CD8-positive, alpha-beta memory T cell (primary cell): ENCODE data around the gene LRRFIP2. TPM values are rescaled to one million over a fixed set of nuclear protein-coding genes. Genes with fewer than 3 reads are reported as not detected.

Source experiments
- CTCF ChIA-PET: fragments of 350-600 bp; sonication (Branson Sonifier 250); formaldehyde crosslinking; loops from one replicate; lab custom pipeline; 2021; ENCODE audit warnings: antibody characterized with exemption; lab: Charles Lee
- POLR2A ChIA-PET: fragments of 350-600 bp; sonication (Branson Sonifier 250); formaldehyde crosslinking; loops from one replicate; lab custom pipeline; 2021; ENCODE audit warnings: antibody characterized with exemption; lab: Charles Lee
- DNase-seq, 5 donors: peaks; one replicate each; pipeline versions ENCODE4 v3.0.0 to v3.0.0-alpha.2; 2020 to 2022; ENCODE audit warnings: mixed read lengths in 1 of 5
- H3K27ac ChIP-seq: one replicate; pipeline ENCODE4 v1.7.0; 2013; ENCODE audit warnings: low read depth, mild to moderate bottlenecking, low read length, moderate library complexity
- H3K27me3 ChIP-seq: 2 replicates; pipeline ENCODE4 v1.7.0; 2013; ENCODE audit warnings: low read length, mild to moderate bottlenecking; ENCODE audit not compliant: insufficient read depth, poor library complexity, severe bottlenecking
- H3K36me3 ChIP-seq: 2 replicates; pipeline ENCODE4 v1.7.0; 2013; ENCODE audit warnings: mild to moderate bottlenecking, low read length, moderate library complexity; ENCODE audit not compliant: insufficient read depth
- H3K4me1 ChIP-seq: 2 replicates; pipeline ENCODE4 v1.7.0; 2013; ENCODE audit warnings: mild to moderate bottlenecking, low read length, moderate library complexity; ENCODE audit not compliant: insufficient read depth
- H3K4me3 ChIP-seq: 2 replicates; pipeline ENCODE4 v1.7.0; 2013; ENCODE audit warnings: mild to moderate bottlenecking, low read length
- H3K9me3 ChIP-seq: 2 replicates; pipeline ENCODE4 v1.7.0; 2013; ENCODE audit warnings: mild to moderate bottlenecking, low read length
- H3K27ac Mint-ChIP-seq, 8 donors: one replicate each; pipeline ENCODE4 v1.8.0; 2020 to 2021; ENCODE audit warnings: mixed read lengths in 8 of 8, mild to moderate bottlenecking in 6 of 8, inconsistent platforms in 3 of 8, moderate library complexity in 3 of 8
- H3K27me3 Mint-ChIP-seq, 2 donors: one replicate each; pipeline ENCODE4 v1.8.0; 2020 to 2021; ENCODE audit warnings: mixed read lengths in 2 of 2, mild to moderate bottlenecking in 1 of 2, moderate library complexity in 1 of 2
- H3K36me3 Mint-ChIP-seq, 3 donors: one replicate each; pipeline ENCODE4 v1.8.0; 2020 to 2021; ENCODE audit warnings: mixed read lengths in 3 of 3, inconsistent platforms in 1 of 3, mild to moderate bottlenecking in 1 of 3
- H3K4me1 Mint-ChIP-seq, 3 donors: one replicate each; pipeline ENCODE4 v1.8.0; 2020 to 2021; ENCODE audit warnings: mixed read lengths in 3 of 3, inconsistent platforms in 1 of 3, mild to moderate bottlenecking in 1 of 3
- H3K4me3 Mint-ChIP-seq, 7 donors: one replicate each; pipeline ENCODE4 v1.8.0; 2020 to 2021; ENCODE audit warnings: mixed read lengths in 7 of 7, mild to moderate bottlenecking in 6 of 7, moderate library complexity in 4 of 7, inconsistent platforms in 2 of 7
- H3K9me3 Mint-ChIP-seq, 5 donors: one replicate each; pipeline ENCODE4 v1.8.0; 2020 to 2022; ENCODE audit warnings: mixed read lengths in 5 of 5, mild to moderate bottlenecking in 3 of 5, moderate library complexity in 2 of 5, inconsistent platforms in 1 of 5
- polyA plus RNA-seq: library from polyadenylated mRNA; unstranded; fragments of 300-500 nt; fragmentation: Illumina TruSeq; gene quantifications from one replicate; pipeline ENCODE4 v1.2.3, GENCODE V29; 2021
- total RNA-seq, 2 experiments: library from RNA; stranded (reverse); gene quantifications; one replicate each; pipeline ENCODE4 v1.2.3, GENCODE V29; 2021

The LRRFIP2 gene
- total and polyA plus RNA-seq, 3 experiments from 2014 or later: 21.9 to 34.3 (median 34.1) TPM

GRCh38 chr3:37202035-37202434 is 27.7 kb upstream of the LRRFIP2 start:
- ChIA-PET CTCF (no interaction called here), POLR2A (no interaction called here)
- peaks cover 4 to 5% of the 10 kb centered on the region in 2 donors for H3K27me3 Mint-ChIP-seq

GRCh38 chr3:37200141-37200540 is 25.8 kb upstream of the LRRFIP2 start:
- POLR2A ChIA-PET: no interaction called here
- CTCF ChIA-PET: no interaction called here
- H3K4me3 ChIP-seq: no peak overlapping the region
- peaks cover 0 to 1% (median 0%) of the 10 kb centered on the region in 3 donors for H3K36me3 Mint-ChIP-seq
- H3K36me3 ChIP-seq: no peaks in the 10 kb centered on the region
- no peak overlapping the region for H3K27ac Mint-ChIP-seq
- H3K9me3 Mint-ChIP-seq: no peaks in the 10 kb centered on the region
- no peak overlapping the region for H3K27ac ChIP-seq
- H3K4me1 ChIP-seq: no peaks in the 10 kb centered on the region
- H3K27me3 Mint-ChIP-seq: peaks cover 4 to 5% of the 10 kb centered on the region in 2 donors
- no peak for DNase-seq
- H3K27me3 ChIP-seq: no peaks in the 10 kb centered on the region
- H3K9me3 ChIP-seq: no peaks in the 10 kb centered on the region
- no peak overlapping the region for H3K4me3 Mint-ChIP-seq
- no peaks in the 10 kb centered on the region for H3K4me1 Mint-ChIP-seq

More at GRCh38 chr3:37202035-37202434, 27.7 kb upstream of the LRRFIP2 start:
- Histone ChIP-seq H3K4me1 (no peaks in the 10 kb centered on the region), H3K36me3 (no peaks in the 10 kb centered on the region), H3K9me3 (no peaks in the 10 kb centered on the region), H3K27me3 (no peaks in the 10 kb centered on the region), H3K4me3 (no peak overlapping the region), H3K27ac (no peak overlapping the region)
- H3K27ac Mint-ChIP-seq: no peak overlapping the region
- no peak overlapping the region for H3K4me3 Mint-ChIP-seq
- DNase-seq: no peak
- H3K36me3 Mint-ChIP-seq: no peaks in the 10 kb centered on the region
- no peaks in the 10 kb centered on the region for H3K9me3 Mint-ChIP-seq
- no peaks in the 10 kb centered on the region for H3K4me1 Mint-ChIP-seq

DNA sequence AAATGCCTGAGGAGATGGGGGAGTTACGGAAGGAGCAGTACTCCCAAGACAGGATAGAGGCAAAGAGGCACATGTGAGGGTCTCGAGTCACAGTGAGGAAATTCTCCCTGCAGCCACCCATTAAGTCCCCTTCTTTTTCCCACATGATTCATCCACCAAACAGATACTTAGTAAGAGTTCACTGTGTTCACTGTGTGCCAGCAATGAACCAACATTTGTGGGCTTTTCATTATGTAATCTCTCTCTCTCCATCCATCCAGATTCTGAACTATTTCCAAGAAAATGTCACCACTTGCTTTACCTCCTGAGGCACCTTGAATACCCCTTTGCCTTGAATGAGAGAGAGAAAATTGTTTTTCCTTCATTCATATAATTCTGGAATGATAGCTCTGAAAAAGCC is 24.6 kb upstream of the LRRFIP2 start:
- no peaks in the 10 kb centered on the region for H3K4me1 ChIP-seq

DNA sequence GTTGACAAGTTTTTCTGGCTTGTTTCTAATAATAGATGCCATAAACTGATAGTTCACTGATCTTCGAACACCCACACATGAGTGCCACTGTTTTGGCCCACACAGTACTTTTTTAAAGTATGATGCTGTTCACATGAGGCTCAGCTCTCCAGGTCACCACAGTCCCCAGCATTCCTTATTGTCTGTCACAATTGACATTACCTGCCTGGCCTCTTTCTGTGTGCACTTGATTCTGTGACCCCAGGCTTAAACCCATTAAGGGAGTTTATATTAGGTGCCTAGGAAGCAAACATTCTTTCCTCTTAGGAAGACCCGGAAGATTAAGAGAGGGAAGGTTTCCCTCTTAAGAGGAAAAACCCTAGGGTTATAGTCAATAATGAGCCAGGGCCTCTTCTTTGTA is 24.2 kb upstream of the LRRFIP2 start:
- POLR2A ChIA-PET: no interaction called here
- CTCF ChIA-PET: no interaction called here
- H3K27me3 ChIP-seq: no peaks in the 10 kb centered on the region

More for the DNA sequence above, 24.6 kb upstream of the LRRFIP2 start:
- ChIA-PET POLR2A (no interaction called here), CTCF (no interaction called here)
- Histone ChIP-seq H3K4me3 (no peak overlapping the region), H3K27ac (no peak overlapping the region), H3K27me3 (no peaks in the 10 kb centered on the region), H3K36me3 (no peaks in the 10 kb centered on the region), H3K9me3 (no peaks in the 10 kb centered on the region)
- no peak for DNase-seq
- Mint-ChIP-seq H3K27ac (no peak overlapping the region), H3K27me3 (peaks cover 4 to 5% of the 10 kb centered on the region in 2 donors), H3K9me3 (no peaks in the 10 kb centered on the region), H3K4me1 (no peaks in the 10 kb centered on the region), H3K36me3 (peaks cover 0 to 1% (median 0%) of the 10 kb centered on the region in 3 donors), H3K4me3 (no peak overlapping the region)

GRCh38 chr3:37197810-37198371 is 23.5 kb upstream of the LRRFIP2 start:
- Mint-ChIP-seq H3K4me3 (no peak overlapping the region), H3K27ac (no peak overlapping the region), H3K4me1 (no peaks in the 10 kb centered on the region), H3K36me3 (peaks cover 0 to 1% (median 0%) of the 10 kb centered on the region in 3 donors), H3K27me3 (peaks cover 4 to 5% of the 10 kb centered on the region in 2 donors), H3K9me3 (no peaks in the 10 kb centered on the region)
- H3K27ac ChIP-seq: no peak overlapping the region
- H3K27me3 ChIP-seq: no peaks in the 10 kb centered on the region
- POLR2A ChIA-PET: no interaction called here
- CTCF ChIA-PET: no interaction called here
- no peaks in the 10 kb centered on the region for H3K9me3 ChIP-seq
- H3K36me3 ChIP-seq: no peaks in the 10 kb centered on the region
- H3K4me1 ChIP-seq: no peaks in the 10 kb centered on the region
- no peak for DNase-seq
- H3K4me3 ChIP-seq: no peak overlapping the region

More for the DNA sequence above, 24.2 kb upstream of the LRRFIP2 start:
- DNase-seq: no peak
- Histone ChIP-seq H3K4me3 (no peak overlapping the region), H3K36me3 (no peaks in the 10 kb centered on the region), H3K9me3 (no peaks in the 10 kb centered on the region), H3K27ac (no peak overlapping the region), H3K4me1 (no peaks in the 10 kb centered on the region)
- Mint-ChIP-seq H3K27me3 (peaks cover 4 to 5% of the 10 kb centered on the region in 2 donors), H3K4me3 (no peak overlapping the region), H3K27ac (no peak overlapping the region), H3K4me1 (no peaks in the 10 kb centered on the region), H3K36me3 (peaks cover 0 to 1% (median 0%) of the 10 kb centered on the region in 3 donors), H3K9me3 (no peaks in the 10 kb centered on the region)

GRCh38 chr3:37194533-37194932 is 20.2 kb upstream of the LRRFIP2 start:
- Mint-ChIP-seq H3K36me3 (peaks cover 0 to 1% (median 0%) of the 10 kb centered on the region in 3 donors), H3K27me3 (peaks cover 2 to 5% of the 10 kb centered on the region in 2 donors), H3K9me3 (no peaks in the 10 kb centered on the region), H3K4me3 (no peak overlapping the region), H3K27ac (no peak overlapping the region), H3K4me1 (no peaks in the 10 kb centered on the region)
- CTCF ChIA-PET: no interaction called here
- POLR2A ChIA-PET: no interaction called here
- no peaks in the 10 kb centered on the region for H3K9me3 ChIP-seq
- no peaks in the 10 kb centered on the region for H3K36me3 ChIP-seq
- DNase-seq: no peak
- no peak overlapping the region for H3K27ac ChIP-seq
- no peaks in the 10 kb centered on the region for H3K27me3 ChIP-seq
- no peak overlapping the region for H3K4me3 ChIP-seq
- H3K4me1 ChIP-seq: no peaks in the 10 kb centered on the region

GRCh38 chr3:37190667-37191066 is 16.3 kb upstream of the LRRFIP2 start:
- H3K4me1 Mint-ChIP-seq: no peaks in the 10 kb centered on the region
- no peaks in the 10 kb centered on the region for H3K36me3 Mint-ChIP-seq
- ChIA-PET CTCF (no interaction called here), POLR2A (no interaction called here)
- no peak overlapping the region for H3K4me3 Mint-ChIP-seq
- Histone ChIP-seq H3K36me3 (no peaks in the 10 kb centered on the region), H3K9me3 (no peaks in the 10 kb centered on the region), H3K27ac (no peak overlapping the region), H3K27me3 (no peaks in the 10 kb centered on the region), H3K4me3 (no peak overlapping the region), H3K4me1 (no peaks in the 10 kb centered on the region)
- H3K9me3 Mint-ChIP-seq: no peaks in the 10 kb centered on the region
- DNase-seq: no peak
- no peak overlapping the region for H3K27ac Mint-ChIP-seq
- H3K27me3 Mint-ChIP-seq: no peaks in the 10 kb centered on the region

- Histone ChIP-seq H3K4me3 (no peak overlapping the region), H3K36me3 (no peaks in the 10 kb centered on the region), H3K27ac (no peak overlapping the region), H3K9me3 (no peaks in the 10 kb centered on the region), H3K4me1 (no peaks in the 10 kb centered on the region), H3K27me3 (no peaks in the 10 kb centered on the region)
- no peak for DNase-seq
- Mint-ChIP-seq H3K9me3 (no peaks in the 10 kb centered on the region), H3K4me1 (no peaks in the 10 kb centered on the region), H3K36me3 (no peaks in the 10 kb centered on the region), H3K27me3 (no peaks in the 10 kb centered on the region), H3K4me3 (no peak overlapping the region), H3K27ac (no peak overlapping the region)
- ChIA-PET POLR2A (no interaction called here), CTCF (no interaction called here)
Observed at GRCh38 chr3:37189109-37189508, 14.7 kb upstream of the LRRFIP2 start.
